Activated gamma-delta T cell (primary cell): ENCODE measurements around the gene PCCA.
"Not testable (repeated sequence)": the region's sequence is repeated elsewhere in the genome, so short reads cannot be mapped to it uniquely, and the experiment has no call there.

Experiments used
- DNase-seq: peaks from one replicate; lab custom pipeline; 2025; lab: John Stamatoyannopoulos, UW

PCCA gene

GRCh38 chr13:100139817-100140216, 50.9 kb downstream of the PCCA start:
- no peak for DNase-seq

GRCh38 chr13:100140441-100140840, 51.5 kb downstream of the PCCA start:
- DNase-seq: no peak

DNA sequence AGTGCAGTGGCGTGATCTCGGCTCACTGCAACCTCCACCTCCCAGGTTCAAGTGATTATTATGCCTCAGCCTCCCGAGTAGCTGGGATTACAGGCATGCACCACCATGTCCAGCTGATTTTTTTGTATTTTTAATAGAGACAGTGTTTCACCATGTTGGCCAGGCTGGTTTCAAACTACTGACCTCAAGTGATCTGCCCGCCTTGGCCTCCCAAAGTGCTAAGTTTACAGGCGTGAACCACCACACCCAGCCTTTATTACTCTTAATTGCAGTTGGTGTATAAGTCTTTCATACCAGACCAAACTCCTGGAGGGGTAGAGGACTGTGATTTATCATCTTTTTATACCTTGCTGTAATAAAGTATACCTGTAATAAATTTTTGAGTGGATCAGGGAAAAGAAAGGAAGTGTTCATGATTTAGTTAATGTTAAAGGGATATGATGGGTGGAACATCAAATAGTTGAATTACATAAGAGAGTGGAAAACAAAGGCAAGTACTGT, 52.6 kb downstream of the PCCA start:
- DNase-seq: not testable (repeated sequence)

GRCh38 chr13:100146534-100146933, 57.6 kb downstream of the PCCA start:
- DNase-seq: no peak

- DNase-seq: no peak
Measured at GRCh38 chr13:100147825-100148224, 58.9 kb downstream of the PCCA start.

- DNase-seq: no peak
Measured at GRCh38 chr13:100148422-100148821, 59.5 kb downstream of the PCCA start.

DNA sequence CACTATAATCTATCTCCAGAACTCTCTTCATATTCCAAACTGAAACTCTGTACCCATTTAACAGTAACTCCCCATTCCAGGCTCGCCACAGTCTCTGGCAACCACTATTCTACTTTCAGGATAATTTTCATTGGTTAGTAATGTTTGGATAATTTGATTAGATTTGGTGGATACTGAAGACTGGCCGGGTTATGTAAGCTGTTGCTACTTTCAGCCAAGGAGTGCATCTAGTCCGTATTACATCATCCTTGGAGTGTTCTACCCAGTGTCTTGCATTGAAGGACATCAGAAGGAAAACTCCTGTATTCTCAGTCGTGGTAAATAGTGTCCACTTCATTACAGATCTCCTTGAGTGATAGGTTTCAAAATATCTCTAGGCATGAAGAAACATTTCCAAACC, 60.5 kb downstream of the PCCA start:
- no peak for DNase-seq

DNA sequence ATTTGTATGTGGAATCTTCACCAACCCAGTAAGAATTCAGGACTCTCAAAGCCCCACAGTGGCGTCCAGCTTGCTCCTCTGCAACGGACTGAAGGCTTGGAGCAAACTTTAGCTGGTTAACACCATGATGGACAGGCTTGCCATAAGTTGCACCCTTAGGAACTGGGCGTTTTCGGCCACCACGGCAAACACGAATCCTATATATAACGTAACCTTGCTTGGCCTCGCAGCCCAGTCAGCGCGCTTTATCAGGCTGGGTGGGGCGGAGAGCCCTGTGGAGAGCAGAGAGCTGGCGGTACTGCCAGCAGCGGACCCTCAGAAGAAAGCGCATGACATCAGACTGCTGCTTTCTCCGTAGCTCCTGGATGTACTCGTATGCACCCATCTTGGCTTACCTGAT, 61.8 kb downstream of the PCCA start:
- DNase-seq: not testable (repeated sequence)

DNA sequence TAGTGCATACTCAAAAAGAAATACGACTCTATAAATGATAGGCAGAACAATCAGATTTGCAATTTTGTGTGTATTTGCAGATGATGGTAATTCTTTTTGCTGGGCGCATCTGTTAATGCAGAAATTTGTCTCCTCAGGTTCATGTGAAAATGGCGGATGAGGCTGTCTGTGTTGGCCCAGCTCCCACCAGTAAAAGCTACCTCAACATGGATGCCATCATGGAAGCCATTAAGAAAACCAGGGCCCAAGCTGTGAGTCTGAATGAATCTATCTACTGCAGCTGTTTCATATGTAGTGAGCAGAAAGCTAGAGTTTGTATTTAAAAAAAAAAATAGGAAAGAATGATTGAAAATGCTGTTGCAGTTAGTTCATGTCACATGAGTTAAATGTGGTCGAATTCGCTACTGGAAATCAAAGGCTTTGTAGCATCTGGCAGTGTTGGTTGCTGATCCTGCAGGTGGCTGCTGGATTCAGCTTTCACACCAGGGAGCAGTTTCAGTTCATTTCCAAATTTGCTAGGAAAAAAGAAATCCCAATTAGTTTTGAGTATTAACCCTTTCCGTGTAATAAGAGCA, 66.0 kb downstream of the PCCA start:
- DNase-seq: no peak

DNA sequence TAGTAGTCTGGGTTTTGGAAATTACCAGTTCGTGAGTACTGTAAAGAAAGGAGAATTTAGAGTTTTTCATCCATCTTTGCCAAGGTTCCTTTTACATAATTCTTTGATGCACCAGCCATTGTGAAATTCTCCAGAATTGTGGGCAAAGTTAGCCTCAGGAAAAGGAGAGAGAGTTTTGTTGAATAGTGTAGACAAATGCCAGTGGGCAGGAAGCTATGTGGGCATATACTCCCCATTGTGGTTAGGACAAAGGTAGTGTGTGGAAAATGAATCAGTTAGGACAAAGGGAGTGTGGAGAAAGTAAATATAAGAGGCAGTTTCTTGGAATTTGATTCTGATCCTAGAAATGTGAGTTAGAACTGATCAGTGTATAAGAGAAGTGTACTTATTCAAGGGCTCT, 67.9 kb downstream of the PCCA start:
- DNase-seq: no peak

DNA sequence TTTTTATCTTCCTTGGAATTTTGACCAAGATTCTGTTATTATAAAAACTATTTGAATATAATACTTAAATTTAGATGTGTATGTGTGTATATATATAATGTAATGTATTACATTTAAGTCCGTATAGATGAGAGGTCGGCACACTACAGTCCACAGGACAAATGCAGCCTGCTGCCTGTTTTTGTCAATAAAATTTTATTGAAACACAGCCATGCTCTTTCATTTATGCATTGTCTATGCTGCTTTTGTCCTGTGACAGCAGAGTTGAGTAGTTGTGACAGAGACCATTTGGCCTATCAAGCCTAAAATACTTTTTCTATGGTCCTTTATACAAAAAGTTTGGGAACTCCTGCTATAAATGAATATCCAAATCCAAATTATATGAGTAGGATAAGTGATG, 69.7 kb downstream of the PCCA start:
- no peak for DNase-seq

- DNase-seq: no peak
Measured at GRCh38 chr13:100159584-100159983, 70.7 kb downstream of the PCCA start.

DNA sequence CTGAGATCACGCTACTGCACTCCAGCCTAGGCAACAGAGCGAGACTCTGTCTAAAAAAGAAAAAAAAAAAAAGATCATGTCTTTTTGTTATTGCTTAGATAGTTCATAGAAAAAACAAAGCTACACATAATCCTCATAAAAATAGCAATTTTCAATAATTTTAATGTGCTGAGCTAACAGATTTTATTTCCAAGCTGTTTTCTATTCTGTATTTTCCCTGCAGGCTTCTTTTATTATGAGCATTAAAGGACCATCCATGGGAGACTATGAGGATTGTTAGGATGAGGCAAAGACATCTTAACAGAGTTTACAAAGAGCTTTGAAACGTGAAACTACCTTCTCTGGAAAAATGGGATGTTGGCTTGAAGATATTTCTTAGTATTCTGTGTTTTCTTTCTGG, 71.6 kb downstream of the PCCA start:
- DNase-seq: no peak

DNA sequence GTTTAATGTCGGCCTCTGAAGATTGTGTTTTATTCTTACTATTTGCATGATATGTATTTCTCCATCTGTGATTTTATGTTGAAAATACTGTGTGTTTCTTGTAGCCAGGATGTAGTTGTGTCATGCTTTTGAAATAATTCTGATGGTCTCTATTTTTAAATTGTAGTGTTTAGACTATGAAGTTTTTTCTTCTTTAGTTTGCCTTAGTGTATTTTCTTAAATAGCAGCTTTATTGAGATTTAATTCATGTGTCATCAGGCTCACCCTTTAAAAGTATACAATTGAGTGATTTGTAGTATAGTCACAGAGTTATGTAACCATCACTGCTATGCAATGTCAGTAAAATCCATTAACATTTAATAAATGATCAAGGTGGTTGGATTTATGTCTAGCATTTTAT, 74.5 kb downstream of the PCCA start:
- no peak for DNase-seq

DNA sequence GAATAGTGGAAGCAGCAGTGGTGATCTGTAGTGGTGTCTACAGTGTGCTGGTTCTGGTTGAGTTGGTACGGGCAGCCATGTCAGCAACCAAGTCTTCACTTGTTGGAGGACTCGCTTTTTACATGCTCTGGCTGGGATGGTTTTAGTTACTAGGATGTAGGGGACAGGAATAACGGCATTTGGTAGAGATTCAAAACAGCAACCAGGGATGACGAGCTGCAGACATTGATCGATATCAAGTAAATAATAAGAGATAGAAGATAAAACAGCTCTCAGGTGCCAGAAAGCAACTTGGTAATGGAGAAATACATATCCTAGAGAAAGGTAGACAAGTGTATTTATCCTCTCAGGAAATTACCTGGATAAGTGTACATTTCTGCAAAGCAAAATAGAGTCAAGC, 84.3 kb downstream of the PCCA start:
- no peak for DNase-seq

- DNase-seq: not testable (repeated sequence)
Measured at GRCh38 chr13:100174455-100174854, 85.6 kb downstream of the PCCA start.

GRCh38 chr13:100175078-100175802, 86.3 kb downstream of the PCCA start:
- no peak for DNase-seq

DNA sequence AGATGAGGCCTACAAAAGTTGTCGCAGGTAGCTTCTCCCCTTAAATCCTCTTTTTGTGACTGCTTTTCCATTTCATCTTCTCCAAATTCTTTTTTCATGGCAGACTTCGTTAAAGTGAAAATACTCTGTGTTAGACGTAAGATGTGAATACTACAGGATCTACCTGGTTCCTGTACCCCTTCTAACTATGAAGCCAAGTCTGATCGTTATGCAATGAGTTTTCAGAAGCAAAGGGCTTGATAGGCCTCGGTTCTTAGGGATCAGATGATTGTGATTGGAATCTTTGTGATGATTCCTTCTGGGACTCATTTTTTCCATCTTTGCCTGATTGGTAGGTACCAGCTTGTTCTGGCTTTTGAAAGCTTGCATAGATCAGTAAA, 86.9 kb downstream of the PCCA start:
- DNase-seq: no peak

DNA sequence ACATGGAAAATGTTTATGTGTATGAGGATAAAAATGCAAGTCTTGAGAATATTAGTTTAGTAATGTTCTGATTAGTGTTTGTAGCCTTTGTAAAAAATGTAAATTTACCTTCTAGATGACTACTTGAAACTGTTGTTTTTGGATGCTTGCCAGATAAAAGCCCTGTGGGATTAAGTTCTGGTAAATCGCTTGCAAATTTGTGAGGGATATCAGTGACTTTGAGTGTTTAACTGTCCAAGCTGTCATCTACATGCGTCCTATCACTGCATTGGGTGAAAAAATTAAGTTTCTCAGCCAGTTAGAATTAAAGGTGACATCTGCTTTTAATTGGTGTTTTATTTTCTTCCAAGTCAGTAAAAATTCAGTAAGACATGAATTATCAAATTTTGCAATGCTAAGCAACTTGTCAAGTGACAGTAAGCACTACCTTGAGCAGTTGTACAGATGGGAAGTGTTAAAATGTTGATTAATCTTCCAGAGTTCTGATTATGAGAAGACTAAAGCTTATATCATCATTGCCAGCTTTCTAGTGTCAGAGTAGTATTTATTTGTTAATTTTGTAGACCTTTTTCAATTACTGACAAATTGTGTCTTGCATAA, 88.0 kb downstream of the PCCA start:
- DNase-seq: no peak

GRCh38 chr13:100178309-100178708, 89.4 kb downstream of the PCCA start:
- DNase-seq: no peak

- DNase-seq: no peak
Measured at GRCh38 chr13:100179276-100179675, 90.4 kb downstream of the PCCA start.

DNA sequence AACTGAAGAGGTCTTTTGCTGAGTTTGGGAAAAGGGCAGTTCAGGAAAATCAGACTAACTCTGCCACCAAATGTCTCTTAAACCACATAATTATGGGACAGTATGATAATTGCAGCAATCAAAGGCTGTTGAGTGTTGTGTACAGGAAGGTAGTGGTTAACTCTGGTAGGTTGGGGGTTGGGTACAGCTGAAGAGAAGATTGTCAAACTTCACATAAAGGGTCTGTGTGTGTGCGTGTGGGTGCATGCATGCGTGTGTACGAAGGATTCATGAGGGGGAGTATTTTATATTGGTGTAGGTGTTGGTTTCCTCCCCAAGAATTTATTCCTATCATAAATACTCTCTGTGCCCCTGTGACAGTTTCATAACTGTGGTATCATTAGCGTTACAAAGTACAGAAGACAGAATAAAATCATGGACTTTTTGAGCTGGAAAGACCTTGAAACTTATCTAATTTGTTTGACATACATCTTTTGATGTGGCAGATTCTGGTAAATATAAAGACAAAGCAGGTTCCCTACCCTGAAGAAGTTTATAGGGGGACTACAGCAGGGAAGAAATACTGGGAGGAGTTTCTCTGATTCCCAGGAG, 94.1 kb downstream of the PCCA start:
- no peak for DNase-seq

- no peak for DNase-seq
Measured at GRCh38 chr13:100184095-100184494, 95.2 kb downstream of the PCCA start.
